ENCODE measurements around the gene C1orf226. TPM values are rescaled to one million over a fixed set of nuclear protein-coding genes. Genes with fewer than 3 reads are reported as not detected.

C1orf226 gene, protein sequence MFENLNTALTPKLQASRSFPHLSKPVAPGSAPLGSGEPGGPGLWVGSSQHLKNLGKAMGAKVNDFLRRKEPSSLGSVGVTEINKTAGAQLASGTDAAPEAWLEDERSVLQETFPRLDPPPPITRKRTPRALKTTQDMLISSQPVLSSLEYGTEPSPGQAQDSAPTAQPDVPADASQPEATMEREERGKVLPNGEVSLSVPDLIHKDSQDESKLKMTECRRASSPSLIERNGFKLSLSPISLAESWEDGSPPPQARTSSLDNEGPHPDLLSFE
- total RNA-seq (2014; rRNA removed; shearing (Covaris generic)): 5.3 and 5.6 TPM in 2 replicates

DNA sequence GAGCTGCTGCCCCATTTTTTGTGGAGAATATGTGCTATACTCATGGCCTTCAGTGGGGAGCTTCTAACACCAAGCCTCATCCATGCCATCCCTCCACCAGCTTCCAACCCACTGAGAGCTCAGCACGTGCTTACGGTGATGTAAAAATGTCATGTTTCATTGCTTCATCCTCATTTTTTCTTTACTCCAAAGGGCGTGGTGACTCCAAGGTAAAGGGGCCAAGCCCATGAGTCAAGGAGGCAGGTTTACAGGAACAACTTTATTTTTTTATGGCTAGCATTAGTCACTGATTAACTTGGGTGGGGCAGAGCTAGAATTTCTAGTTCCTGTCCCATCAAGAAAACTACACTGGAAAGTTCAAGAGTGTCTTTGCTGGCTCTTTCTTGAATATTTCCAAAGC lies at the start of gene C1orf226:
Gene C1orf226 (plus strand): TSS at position 346 of the 400 bp plus-strand sequence. CDS start 174 bp downstream, outside the sequence.

DNA sequence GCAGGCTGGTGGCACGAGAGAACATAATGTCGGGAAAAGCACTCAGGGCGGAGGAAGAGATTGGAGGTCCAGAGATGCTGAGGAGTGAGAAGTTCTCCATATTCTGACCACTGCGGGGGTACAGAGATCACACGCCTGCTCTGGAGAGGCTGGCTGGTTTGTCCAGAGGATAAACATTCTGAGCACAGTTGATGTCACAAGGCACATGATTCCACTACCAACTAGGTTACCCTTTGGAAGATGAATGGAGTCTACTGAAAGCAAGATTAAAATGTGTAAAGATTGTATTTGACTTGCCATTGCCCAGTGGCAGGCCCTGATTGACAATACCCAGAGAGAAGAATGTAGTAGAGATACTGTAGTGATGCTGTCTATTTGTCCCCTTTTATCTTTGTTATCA lies 4.8 kb upstream of the C1orf226 start, which contains the start of gene SPATA46:
Gene SPATA46 (minus strand): TSS at position 164 of the 400 bp plus-strand sequence. CDS start 64 bp downstream, at position 100.

DNA sequence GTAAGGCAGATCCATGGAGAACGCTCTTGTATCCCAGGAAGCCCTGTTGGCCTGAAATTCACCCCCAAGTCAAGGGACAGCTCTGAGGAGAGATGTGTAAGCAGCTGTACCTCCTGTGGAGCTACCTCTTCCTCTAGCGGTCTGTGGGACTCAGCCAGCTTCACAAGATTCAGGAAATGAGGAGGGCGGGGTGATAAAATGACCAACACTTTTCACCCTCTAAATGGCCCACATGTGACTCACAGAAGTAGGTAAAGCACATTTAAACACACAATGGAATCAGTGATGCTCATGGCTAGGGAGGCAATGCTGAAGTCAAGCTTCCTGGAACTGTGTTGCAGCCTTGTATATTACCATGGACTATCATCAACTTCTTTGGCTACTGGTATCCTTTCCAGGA lies 30.5 kb downstream of the C1orf226 start, which contains the start of gene SH2D1B:
Gene SH2D1B (minus strand): TSS at position 135 of the 400 bp plus-strand sequence. CDS start 120 bp downstream, at position 15.

Small RNA genes lying within 50 kb of the gene (small RNA-seq; reads per million reads assigned to genes)
- not detected for gene MIR556
- gene RNA5SP61: not detected

Other genes with a start within 250 kb of the C1orf226 start
- gene SPATA46, start 4.9 kb upstream of the C1orf226 start, total RNA-seq (2014; rRNA removed; shearing (Covaris generic)): not detected in 2 replicates
- gene SH2D1B, start 30.4 kb downstream of the C1orf226 start, total RNA-seq (2014; rRNA removed; shearing (Covaris generic)): 3.0 TPM in 2 replicates
- 46.7 and 49.5 TPM in 2 replicates for gene UHMK1, start 116.1 kb downstream of the C1orf226 start, total RNA-seq (2014; rRNA removed; shearing (Covaris generic))
- 144 and 167 TPM in 2 replicates for gene UAP1, start 180.0 kb downstream of the C1orf226 start, total RNA-seq (2014; rRNA removed; shearing (Covaris generic))

All from A375 (cell line).